ENCODE results near the gene NCBP2L.

GRCh38 chrX:107748506-107748905, 29.0 kb upstream of the NCBP2L start:
- no peak for TF ChIP-seq CTCF (IDR thresholded peaks at IDR 0.05; ENCODE audit: control extremely low read depth in 1 of 3, insufficient read depth in 1 of 3, low read depth in 1 of 3, low read length in 3 of 3)
- no peak for TF ChIP-seq RAD21 (IDR thresholded peaks at IDR 0.05 in 1 of 2, conservative IDR thresholded peaks at IDR 0.05 in 1 of 2; ENCODE audit: low read depth in 2 of 2, low read length in 2 of 2)
- no peak for TF ChIP-seq EZH2 (IDR thresholded peaks at IDR 0.05; ENCODE audit: low read depth, low read length, severe bottlenecking)
- no peak for TF ChIP-seq CBX5 (IDR thresholded peaks at IDR 0.05; ENCODE audit: low read depth, low read length)
- TF ChIP-seq USF2 (IDR thresholded peaks at IDR 0.05; ENCODE audit: low read length), result no peak
- no peak for TF ChIP-seq POLR2AphosphoS5 (IDR thresholded peaks at IDR 0.05; ENCODE audit: low read depth, low read length)
- no peak for TF ChIP-seq ATF2 (IDR thresholded peaks at IDR 0.05; ENCODE audit: low read length)
- no peak for TF ChIP-seq MAFK (IDR thresholded peaks at IDR 0.05; ENCODE audit: low read depth, low read length)
- TF ChIP-seq POLR2A (IDR thresholded peaks at IDR 0.05; ENCODE audit: control extremely low read depth in 1 of 2, low read depth in 2 of 2, low read length in 2 of 2), result no peak
- no peak for TF ChIP-seq CEBPB (IDR thresholded peaks at IDR 0.05; ENCODE audit: low read depth, low read length)
- no peak for TF ChIP-seq MAX (IDR thresholded peaks at IDR 0.05)
- no peak for TF ChIP-seq E2F6 (IDR thresholded peaks at IDR 0.05)
- TF ChIP-seq RFX5 (IDR thresholded peaks at IDR 0.05; ENCODE audit: borderline replicate concordance, low read depth, low read length), result no peak
